ENCODE measurements around the gene ALPG. TPM values are rescaled to one million over a fixed set of nuclear protein-coding genes. Genes with fewer than 3 reads are reported as not detected.
A peak's percentile ranks its signal among the peaks of the same experiment; 100 is the strongest.
"Not testable (repeated sequence)": the region's sequence is repeated elsewhere in the genome, so short reads cannot be mapped to it uniquely, and the experiment has no call there.

ALPG gene
- total RNA-seq, 1 donor from 2014 or later: not detected

- no peak for TF ChIP-seq CTCF (IDR thresholded peaks at IDR 0.05)
- Mint-ChIP-seq H3K36me3 (ENCODE audit: low read depth) (no peaks in the 10 kb centered on the region), H3K4me1 (ENCODE audit: low read depth) (no peaks in the 10 kb centered on the region), H3K27me3 (ENCODE audit: low read depth) (peaks cover 12% of the 10 kb centered on the region), H3K9me3 (ENCODE audit: low read depth) (no peaks in the 10 kb centered on the region), H3K4me3 (ENCODE audit: unreplicated experiment) (no peak overlapping the region), H3K27ac (ENCODE audit: unreplicated experiment) (no peak overlapping the region)
- no peak for DNase-seq (ENCODE audit: low spot score)
Observed at GRCh38 chr2:232437195-232437571, 30.5 kb downstream of the ALPG start.

GRCh38 chr2:232438091-232438490 is 31.4 kb downstream of the ALPG start:
- H3K27me3 Mint-ChIP-seq (ENCODE audit: low read depth): peaks cover 12% of the 10 kb centered on the region
- no peak overlapping the region for H3K27ac Mint-ChIP-seq (ENCODE audit: unreplicated experiment)
- DNase-seq (ENCODE audit: low spot score): no peak
- no peaks in the 10 kb centered on the region for H3K9me3 Mint-ChIP-seq (ENCODE audit: low read depth)
- no peaks in the 10 kb centered on the region for H3K4me1 Mint-ChIP-seq (ENCODE audit: low read depth)
- no peaks in the 10 kb centered on the region for H3K36me3 Mint-ChIP-seq (ENCODE audit: low read depth)
- no peak overlapping the region for H3K4me3 Mint-ChIP-seq (ENCODE audit: unreplicated experiment)
- TF ChIP-seq CTCF (IDR thresholded peaks at IDR 0.05): no peak

- Mint-ChIP-seq H3K9me3 (ENCODE audit: low read depth) (no peaks in the 10 kb centered on the region), H3K4me1 (ENCODE audit: low read depth) (no peaks in the 10 kb centered on the region), H3K4me3 (ENCODE audit: unreplicated experiment) (no peak overlapping the region), H3K27ac (ENCODE audit: unreplicated experiment) (no peak overlapping the region), H3K27me3 (ENCODE audit: low read depth) (peaks cover 12% of the 10 kb centered on the region), H3K36me3 (ENCODE audit: low read depth) (no peaks in the 10 kb centered on the region)
- TF ChIP-seq CTCF (IDR thresholded peaks at IDR 0.05): peak; percentile 79
- no peak for DNase-seq (ENCODE audit: low spot score)
Observed at GRCh38 chr2:232438951-232439757, 32.5 kb downstream of the ALPG start.

- no peak overlapping the region for H3K27ac Mint-ChIP-seq (ENCODE audit: unreplicated experiment)
- peaks cover 12% of the 10 kb centered on the region for H3K27me3 Mint-ChIP-seq (ENCODE audit: low read depth)
- H3K9me3 Mint-ChIP-seq (ENCODE audit: low read depth): no peaks in the 10 kb centered on the region
- no peaks in the 10 kb centered on the region for H3K4me1 Mint-ChIP-seq (ENCODE audit: low read depth)
- H3K36me3 Mint-ChIP-seq (ENCODE audit: low read depth): no peaks in the 10 kb centered on the region
- DNase-seq (ENCODE audit: low spot score): no peak
- H3K4me3 Mint-ChIP-seq (ENCODE audit: unreplicated experiment): no peak overlapping the region
- TF ChIP-seq CTCF (IDR thresholded peaks at IDR 0.05): peak; percentile 70
Observed at GRCh38 chr2:232439758-232440135, 33.1 kb downstream of the ALPG start.

GRCh38 chr2:232440220-232441018 is 33.8 kb downstream of the ALPG start:
- H3K36me3 Mint-ChIP-seq (ENCODE audit: low read depth); H3K4me1 Mint-ChIP-seq (ENCODE audit: low read depth); H3K4me3 Mint-ChIP-seq (ENCODE audit: unreplicated experiment); H3K9me3 Mint-ChIP-seq (ENCODE audit: low read depth); H3K27ac Mint-ChIP-seq (ENCODE audit: unreplicated experiment): not testable (repeated sequence)
- peaks cover 10% of the 10 kb centered on the region for H3K27me3 Mint-ChIP-seq (ENCODE audit: low read depth)
- peak; percentile 93 for DNase-seq (ENCODE audit: low spot score)
- peak; percentile 86 for TF ChIP-seq CTCF (IDR thresholded peaks at IDR 0.05)

Measured in chondrocyte (in vitro differentiated cells).